HG03103 (cell line): ENCODE data around the gene KRTAP12-1.
"Not testable (repeated sequence)": the region's sequence is repeated elsewhere in the genome, so short reads cannot be mapped to it uniquely, and the experiment has no call there.

ENCODE experiments used
- ATAC-seq: cut with Tn5 transposase; IDR thresholded peaks from one replicate; pipeline ENCODE4 v1.9.1; 2021; ENCODE audit warnings: low read depth; ENCODE audit not compliant: unreplicated experiment

Gene KRTAP12-1

GRCh38 chr21:44648557-44649311 is 33.2 kb downstream of the KRTAP12-1 start:
- no peak for ATAC-seq

GRCh38 chr21:44647222-44647552 is 34.8 kb downstream of the KRTAP12-1 start:
- ATAC-seq = no peak

- not testable (repeated sequence) for ATAC-seq
Measured at GRCh38 chr21:44646366-44647221, 35.4 kb downstream of the KRTAP12-1 start, which contains the start of gene KRTAP10-11. Gene KRTAP10-11, plus strand, starts transcription at chr21:44646414. Its CDS starts 45 bp downstream, at chr21:44646459.

- ATAC-seq = no peak
Measured at GRCh38 chr21:44644878-44645277, 37.1 kb downstream of the KRTAP12-1 start.

- no peak for ATAC-seq
Measured at GRCh38 chr21:44643741-44644310, 38.1 kb downstream of the KRTAP12-1 start.

- ATAC-seq = no peak
Measured at GRCh38 chr21:44640761-44641160, 41.2 kb downstream of the KRTAP12-1 start.

GRCh38 chr21:44639331-44639655 is 42.7 kb downstream of the KRTAP12-1 start:
- no peak for ATAC-seq

- ATAC-seq = not testable (repeated sequence)
Measured at GRCh38 chr21:44638506-44639330, 43.2 kb downstream of the KRTAP12-1 start.

- ATAC-seq = not testable (repeated sequence)
Measured at GRCh38 chr21:44637851-44638348, 44.1 kb downstream of the KRTAP12-1 start.

- no peak for ATAC-seq
Measured at GRCh38 chr21:44637018-44637850, 44.7 kb downstream of the KRTAP12-1 start, which contains the start of gene KRTAP10-10. Gene KRTAP10-10, plus strand, starts transcription at chr21:44637356. Its CDS starts 62 bp downstream, at chr21:44637418.

GRCh38 chr21:44636209-44637017 is 45.5 kb downstream of the KRTAP12-1 start:
- ATAC-seq = no peak

- no peak for ATAC-seq
Measured at GRCh38 chr21:44632067-44632466, 49.9 kb downstream of the KRTAP12-1 start.
